GM18502 (cell line): Measurements from ENCODE around the gene VEPH1.
"Not testable (repeated sequence)": the region's sequence is repeated elsewhere in the genome, so short reads cannot be mapped to it uniquely, and the experiment has no call there.

ENCODE experiments used
- ATAC-seq: cut with Tn5 transposase; IDR thresholded peaks from one replicate; pipeline ENCODE4 v1.9.1; 2021; ENCODE audit warnings: mild to moderate bottlenecking; ENCODE audit not compliant: unreplicated experiment, poor library complexity

VEPH1 gene

GRCh38 chr3:157360044-157360443, 143.2 kb downstream of the VEPH1 start:
- no peak for ATAC-seq

GRCh38 chr3:157356541-157356940, 146.7 kb downstream of the VEPH1 start:
- ATAC-seq, result no peak

- ATAC-seq, result no peak
These were observed 147.9 kb downstream of the VEPH1 start for GRCh38 chr3:157355276-157355675.

DNA sequence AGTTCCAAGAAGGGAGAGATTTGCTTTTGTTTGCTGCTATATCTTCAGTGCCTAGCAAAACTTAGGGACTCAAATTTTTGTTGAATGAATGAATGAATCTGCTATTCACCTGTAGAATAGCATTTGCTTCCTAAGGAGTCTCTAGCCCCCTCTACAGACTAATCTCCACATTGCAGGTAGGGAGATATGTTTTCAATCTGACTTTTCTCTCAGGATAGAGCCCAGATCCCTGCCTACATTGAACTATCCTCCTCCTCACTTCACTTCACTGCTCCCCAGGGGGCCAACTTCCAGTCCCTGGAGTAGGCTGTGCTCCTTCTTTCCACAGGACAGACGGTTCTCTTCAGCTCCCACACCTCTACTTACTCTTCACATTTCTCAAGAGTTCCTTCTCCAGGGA, 148.5 kb downstream of the VEPH1 start:
- ATAC-seq, result no peak

- no peak for ATAC-seq
These were observed 149.0 kb downstream of the VEPH1 start for GRCh38 chr3:157354254-157354653.

GRCh38 chr3:157353652-157354051, 149.6 kb downstream of the VEPH1 start:
- no peak for ATAC-seq

DNA sequence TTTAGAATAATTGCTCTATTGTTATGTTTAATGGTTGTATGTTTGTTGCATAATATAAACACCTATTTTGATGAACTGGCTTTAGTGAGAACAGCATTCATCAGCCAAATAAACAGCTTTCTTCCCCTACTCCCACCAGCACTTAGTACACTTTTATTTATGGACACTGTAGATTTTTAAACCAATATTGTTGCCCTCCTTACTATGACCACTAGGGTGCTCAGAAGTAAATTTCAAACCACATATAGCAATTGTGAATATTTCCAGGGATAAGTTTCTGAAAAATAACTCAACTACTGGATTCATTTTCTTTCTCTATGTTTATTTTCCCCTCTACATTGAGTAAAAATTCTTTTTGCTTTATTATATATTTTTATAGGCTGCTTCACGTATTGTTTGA, 151.2 kb downstream of the VEPH1 start:
- ATAC-seq, result no peak

DNA sequence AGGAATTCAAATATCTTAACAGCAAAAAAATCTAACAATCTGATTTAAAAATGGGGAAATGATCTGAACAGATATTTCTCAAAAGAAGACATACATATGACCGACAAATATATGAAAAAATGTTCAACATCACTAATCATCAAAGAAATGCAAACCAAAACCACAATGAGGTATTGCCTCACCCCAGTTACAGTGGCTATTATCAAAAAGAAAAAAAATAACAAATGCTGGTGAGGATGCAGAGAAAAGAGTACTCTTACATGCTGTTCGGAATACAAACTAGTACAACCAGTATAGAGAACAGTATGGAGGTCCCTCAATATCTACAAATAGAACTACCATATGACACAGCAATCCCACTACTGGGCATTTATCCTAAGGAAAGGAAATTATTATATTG, 152.6 kb downstream of the VEPH1 start:
- not testable (repeated sequence) for ATAC-seq

DNA sequence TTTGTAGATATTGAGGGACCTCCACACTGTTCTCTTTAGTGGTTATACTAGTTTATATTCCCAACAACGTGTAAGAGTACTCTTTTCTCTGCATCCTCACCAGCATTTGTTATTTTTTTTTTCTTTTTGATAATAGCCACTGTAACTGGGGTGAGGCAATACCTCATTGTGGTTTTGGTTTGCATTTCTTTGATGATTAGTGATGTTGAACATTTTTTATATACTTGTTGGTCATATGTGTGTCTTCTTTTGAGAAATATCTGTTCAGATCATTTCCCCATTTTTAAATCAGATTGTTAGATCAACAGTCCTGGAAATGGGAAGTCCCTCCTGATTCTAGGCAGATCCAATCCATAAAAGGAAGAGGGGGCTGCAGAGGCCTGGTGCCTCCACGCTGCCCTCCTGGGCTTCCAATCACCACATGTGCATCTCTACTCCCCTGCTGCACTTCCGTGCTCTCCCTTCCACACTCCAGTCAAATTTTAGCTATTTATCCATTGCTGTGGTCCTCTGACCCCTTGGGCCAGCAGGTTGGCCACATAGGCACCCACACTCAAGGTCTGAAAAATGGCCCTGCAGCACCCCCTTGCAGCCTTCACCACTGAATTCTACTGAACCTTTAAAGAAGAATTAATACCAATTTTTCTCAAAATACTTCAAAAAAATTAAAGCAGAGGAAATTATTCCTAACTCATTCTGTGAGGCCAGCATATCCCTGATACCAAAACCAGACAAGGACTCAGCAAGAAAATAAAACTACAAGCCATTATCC, 154.7 kb downstream of the VEPH1 start:
- ATAC-seq, result not testable (repeated sequence)

DNA sequence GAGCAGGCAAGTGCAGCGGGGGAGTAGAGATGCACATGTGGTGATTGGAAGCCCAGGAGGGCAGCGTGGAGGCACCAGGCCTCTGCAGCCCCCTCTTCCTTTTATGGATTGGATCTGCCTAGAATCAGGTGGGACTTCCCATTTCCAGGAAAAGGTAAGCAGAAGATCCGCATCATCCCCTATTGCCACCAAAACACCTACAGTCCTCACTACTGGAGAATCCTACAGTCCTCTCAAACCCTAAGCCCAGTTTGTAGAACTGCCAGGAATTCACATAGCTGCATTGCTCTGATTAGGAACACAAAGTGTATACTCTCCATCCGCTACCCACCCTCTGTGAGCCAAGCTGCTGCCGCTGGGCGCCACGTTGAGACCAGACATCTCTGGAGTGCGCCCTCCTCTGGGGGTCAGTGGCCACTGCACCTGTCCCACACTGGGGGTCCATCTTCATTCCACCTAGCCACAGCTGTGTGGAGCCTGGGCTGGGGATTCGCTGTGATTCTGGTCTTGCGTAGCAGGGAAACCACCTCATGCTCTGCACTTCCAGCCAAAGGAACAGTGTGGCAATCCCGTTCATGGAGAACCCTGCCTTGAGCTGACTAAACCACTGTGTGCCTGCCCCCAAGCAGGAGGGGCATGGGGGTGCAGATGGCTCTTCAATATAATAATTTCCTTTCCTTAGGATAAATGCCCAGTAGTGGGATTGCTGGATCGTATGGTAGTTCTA, 155.5 kb downstream of the VEPH1 start:
- no peak for ATAC-seq

DNA sequence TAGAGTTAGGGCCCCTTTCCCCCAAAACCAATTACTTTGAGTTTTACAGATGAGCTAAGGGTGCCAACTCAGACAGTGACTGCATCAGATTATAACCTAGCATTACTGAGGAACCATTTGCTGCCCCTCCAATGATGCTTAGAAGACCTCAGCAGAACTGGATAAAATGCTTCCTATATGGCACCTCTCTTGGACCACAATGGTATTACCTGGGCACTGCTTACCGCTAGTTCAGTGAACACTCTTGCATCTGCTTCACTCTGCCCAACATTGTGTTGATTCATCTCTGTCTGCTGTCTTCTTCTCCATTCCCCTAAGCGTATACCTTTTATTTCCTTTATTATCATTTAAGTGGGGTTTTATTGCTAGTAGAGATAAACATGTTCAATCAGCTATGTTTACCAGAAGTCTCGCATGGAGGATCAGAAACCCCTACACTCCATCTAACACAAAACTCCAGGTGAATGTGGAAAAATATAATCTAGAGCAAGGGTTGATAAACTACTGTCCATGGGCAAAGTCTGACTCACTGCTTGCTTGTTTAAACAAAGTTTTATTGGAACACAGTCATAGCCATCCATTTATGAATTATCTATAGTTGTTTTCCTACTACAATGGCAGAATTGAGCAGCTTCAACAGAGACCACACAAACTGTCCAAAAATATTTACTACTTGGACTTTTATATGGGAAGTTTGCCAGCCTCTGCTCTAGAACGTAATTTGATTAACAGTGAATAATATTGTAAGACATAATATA, 166.8 kb downstream of the VEPH1 start:
- ATAC-seq, result no peak

DNA sequence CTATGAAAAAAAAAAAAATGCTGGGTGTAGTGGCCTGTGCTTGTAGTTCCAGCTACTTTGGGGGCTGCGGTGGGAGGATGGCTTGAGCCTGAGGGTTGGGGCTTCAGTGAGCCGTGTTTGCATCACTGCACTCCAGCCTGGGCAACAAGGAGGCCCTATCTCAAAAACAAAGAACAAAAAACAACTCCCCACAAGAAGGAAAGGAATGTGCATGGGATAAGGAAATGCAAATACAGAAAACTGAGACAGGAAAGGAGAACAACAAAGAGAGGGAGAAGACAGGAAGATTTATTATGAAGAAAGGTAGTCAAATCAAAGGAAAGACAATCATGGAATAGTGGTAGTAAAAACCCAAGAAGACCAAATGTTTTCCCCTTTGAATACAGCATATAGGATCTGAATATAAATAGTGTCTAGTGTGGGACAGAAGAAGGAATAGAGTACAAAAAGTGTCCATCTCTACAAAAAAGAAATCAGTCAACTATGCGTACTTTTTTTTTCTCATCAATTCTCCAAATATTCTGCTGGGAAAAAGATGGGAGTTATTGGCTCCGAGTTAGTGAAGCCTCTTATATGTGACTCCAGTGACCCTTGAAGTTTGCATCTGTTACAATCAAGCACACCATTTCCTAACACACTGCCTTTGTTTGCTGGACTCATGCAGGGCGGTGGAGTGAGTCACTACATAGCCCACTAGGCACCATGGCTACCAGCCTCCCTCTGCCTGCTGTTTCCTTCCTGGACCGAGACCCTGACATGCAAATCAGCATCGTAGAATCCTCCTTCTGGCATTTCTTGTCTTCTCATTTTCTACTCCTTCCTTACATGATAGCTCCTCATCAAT, 167.8 kb downstream of the VEPH1 start:
- ATAC-seq, result no peak

GRCh38 chr3:157333551-157333991, 169.6 kb downstream of the VEPH1 start:
- ATAC-seq, result no peak

GRCh38 chr3:157330206-157330605, 173.0 kb downstream of the VEPH1 start:
- ATAC-seq, result no peak

- no peak for ATAC-seq
These were observed 173.7 kb downstream of the VEPH1 start for GRCh38 chr3:157329551-157329950.

DNA sequence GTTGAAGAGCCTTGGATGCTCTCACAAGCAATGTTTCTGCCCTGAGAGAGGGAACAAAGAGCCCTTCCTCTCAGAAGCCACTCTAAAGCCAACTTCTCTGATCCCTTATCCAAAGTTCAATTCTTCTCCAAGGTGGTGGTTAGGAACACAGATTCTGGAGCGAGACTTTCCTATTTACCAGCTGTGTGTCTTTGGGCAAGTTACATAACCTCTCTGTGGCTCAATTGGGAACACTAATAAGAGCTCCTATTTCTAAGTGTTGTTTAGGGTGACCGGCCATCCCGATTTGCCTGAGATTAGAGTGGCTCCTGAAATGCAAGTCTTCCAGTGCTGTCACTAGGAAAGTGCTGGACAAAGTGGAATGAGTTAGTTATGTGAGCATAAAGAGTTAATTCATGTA, 175.4 kb downstream of the VEPH1 start:
- ATAC-seq, result no peak

- no peak for ATAC-seq
These were observed 176.2 kb downstream of the VEPH1 start for GRCh38 chr3:157327018-157327417.

DNA sequence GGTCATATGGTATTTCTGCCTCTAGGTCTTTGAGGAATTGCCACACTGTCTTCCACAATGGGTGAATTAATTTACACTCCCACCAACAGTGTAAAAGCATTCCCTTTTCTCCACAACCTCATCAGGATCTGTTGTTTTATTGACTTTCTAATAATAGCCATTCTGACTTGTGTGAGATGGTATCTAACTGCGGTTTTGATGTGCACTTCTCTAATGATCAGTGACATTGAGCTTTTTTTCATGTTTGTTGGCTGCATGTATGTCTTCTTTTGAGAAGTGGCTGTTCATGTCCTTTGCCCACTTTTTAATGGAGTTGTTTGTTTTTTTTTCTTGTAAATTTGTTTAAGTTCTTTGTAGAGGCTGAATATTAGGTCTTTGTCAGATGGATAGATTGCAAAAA, 178.3 kb downstream of the VEPH1 start:
- ATAC-seq, result not testable (repeated sequence)

- ATAC-seq, result no peak
These were observed 179.9 kb downstream of the VEPH1 start for GRCh38 chr3:157323360-157323759.

- ATAC-seq, result no peak
These were observed 183.5 kb downstream of the VEPH1 start for GRCh38 chr3:157319672-157320071.
